GF-D8 (cell line): ENCODE measurements around the gene FRRS1.
"Not testable (repeated sequence)": the region's sequence is repeated elsewhere in the genome, so short reads cannot be mapped to it uniquely, and the experiment has no call there.

Source experiments
- DNase-seq: peaks from one replicate; lab custom pipeline; 2025; lab: John Stamatoyannopoulos, UW

Gene FRRS1, protein sequence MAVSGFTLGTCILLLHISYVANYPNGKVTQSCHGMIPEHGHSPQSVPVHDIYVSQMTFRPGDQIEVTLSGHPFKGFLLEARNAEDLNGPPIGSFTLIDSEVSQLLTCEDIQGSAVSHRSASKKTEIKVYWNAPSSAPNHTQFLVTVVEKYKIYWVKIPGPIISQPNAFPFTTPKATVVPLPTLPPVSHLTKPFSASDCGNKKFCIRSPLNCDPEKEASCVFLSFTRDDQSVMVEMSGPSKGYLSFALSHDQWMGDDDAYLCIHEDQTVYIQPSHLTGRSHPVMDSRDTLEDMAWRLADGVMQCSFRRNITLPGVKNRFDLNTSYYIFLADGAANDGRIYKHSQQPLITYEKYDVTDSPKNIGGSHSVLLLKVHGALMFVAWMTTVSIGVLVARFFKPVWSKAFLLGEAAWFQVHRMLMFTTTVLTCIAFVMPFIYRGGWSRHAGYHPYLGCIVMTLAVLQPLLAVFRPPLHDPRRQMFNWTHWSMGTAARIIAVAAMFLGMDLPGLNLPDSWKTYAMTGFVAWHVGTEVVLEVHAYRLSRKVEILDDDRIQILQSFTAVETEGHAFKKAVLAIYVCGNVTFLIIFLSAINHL

DNA sequence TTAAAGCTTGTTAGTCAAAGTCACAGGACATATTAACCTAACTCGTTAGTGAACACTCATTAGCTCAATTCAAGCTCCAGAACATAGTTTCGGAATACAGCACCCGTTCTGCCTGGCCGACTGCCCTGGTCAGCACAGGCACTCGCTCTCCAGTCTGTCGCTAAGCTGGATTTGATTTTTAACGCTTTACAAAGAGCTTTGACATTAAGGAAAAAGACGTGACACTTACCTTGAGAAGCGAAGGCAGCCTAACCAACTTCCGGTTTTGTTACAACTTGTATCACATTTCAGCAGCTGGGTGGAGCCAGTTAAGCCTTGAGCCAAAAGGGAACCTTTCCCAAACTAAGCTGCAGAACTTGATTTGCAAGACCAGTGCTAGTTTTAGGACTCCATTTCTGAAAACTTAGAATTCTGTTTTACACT, at the start of gene FRRS1:
TSS of gene FRRS1 (minus strand) at position 258 of the 423 bp plus-strand sequence. CDS start 17,867 bp downstream, outside the sequence.
- DNase-seq = peak; percentile 81

DNA sequence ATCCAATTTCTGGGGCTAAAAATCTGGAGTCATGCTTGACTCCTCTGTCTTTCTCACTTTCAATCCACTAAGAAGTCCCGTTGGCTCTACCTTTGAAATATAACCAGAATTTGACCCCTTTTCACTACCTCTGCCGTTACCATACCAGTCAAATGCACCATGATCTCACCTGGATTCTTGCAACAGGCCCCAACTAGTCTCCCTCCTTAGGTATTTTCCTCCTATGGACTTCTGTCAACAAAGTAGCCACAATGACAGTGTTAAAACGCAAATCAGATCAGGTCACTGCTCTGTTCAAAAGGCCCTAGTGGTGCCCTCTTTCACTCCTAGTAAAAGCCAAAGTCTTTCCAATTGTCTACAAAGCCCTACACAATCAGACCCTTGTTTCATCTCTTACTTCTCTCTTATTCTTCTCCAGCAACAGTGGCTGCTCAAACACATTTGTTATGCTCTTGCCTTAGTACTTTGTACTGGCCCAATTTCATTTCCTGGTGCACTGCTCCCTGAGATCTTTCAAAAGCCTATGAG, 48.0 kb upstream of the FRRS1 start:
- DNase-seq = no peak

DNA sequence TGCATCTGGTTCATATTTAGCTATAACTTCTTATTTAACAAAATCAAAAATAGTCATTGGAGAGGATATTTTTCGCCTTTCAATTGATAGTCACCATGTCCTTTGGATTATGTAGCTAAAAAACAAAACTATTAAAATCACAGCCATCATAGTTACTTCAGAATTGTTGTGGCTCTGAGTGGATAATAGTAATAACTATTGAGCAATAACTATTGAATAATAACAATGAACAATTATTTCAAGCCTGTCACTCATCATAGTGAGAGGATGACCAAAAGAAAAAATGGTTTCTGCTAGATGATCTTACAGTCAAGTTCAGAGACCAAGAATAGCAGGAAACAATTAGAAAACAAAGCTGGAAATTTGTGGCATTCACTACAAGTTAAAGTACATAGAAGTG, 45.3 kb upstream of the FRRS1 start:
- DNase-seq = no peak

DNA sequence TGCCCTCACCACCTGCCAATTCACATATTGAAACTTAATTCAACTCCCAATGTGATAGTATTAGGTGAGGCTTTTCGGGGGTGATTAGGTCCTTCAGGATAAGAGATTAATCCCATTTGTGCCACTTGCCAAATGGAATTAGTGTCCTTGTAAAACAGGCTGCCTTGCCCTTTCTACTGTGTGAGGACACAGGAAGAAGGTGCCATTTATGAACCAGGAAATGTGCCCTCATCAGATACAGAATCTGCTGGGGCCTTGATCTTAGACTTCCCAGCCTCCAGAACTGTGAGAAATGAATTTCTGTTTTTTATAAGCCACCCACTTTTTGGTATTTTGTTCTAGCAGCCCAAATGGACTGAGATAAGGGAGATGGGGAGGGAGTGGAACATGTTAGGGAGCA, 44.6 kb upstream of the FRRS1 start:
- no peak for DNase-seq

DNA sequence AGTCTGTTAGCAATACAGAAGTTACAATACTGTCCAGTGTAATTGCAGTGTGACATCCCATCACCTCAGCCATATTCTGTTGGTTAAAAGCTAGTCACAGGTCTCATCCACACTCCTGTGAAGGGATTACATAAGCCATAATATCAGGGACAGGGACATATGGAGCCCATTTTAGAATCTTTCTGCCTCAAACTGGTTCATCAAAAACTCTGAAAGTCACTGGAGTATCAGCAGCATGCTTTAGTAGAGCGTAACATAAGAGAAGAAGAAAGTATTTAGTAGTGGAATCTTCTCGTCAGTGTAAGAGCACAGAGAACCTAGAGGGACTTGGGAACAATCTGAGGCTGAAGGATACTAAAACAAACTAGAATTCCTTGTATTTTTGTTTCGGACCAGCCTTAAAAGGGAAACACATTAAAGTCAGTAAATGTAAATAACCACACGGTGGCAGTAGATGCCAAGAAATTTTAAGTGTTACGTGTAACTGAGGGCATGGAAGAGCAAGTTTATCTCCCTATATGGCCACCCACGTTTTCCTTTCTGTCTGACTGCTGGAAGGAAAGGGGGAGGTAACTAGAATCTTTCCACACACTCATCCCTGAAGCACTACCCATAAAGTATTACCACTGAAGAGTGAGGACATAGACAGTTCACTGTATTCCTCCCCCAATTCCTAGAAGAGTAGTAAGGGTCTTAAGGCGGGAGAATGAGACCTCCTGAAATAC, 42.1 kb upstream of the FRRS1 start:
- peak; percentile 76 for DNase-seq

DNA sequence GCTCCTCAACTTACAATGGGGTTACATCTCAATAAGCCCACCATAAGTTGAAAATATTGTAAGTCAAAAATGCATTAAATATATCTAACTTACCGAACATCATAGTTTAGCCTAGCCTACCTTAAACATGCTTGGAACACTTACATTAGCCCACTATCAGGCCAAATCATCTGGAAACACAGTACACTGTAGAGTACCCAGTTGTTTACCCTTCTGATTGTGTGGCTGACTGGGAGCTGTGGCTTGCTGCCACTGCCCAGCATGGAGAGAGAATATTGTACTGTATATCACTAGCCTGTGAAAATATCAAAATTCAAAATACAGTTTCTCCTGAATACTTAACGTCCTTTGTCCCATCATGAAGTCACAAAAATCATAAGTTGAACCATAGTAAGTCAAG, 40.4 kb upstream of the FRRS1 start:
- DNase-seq = no peak

DNA sequence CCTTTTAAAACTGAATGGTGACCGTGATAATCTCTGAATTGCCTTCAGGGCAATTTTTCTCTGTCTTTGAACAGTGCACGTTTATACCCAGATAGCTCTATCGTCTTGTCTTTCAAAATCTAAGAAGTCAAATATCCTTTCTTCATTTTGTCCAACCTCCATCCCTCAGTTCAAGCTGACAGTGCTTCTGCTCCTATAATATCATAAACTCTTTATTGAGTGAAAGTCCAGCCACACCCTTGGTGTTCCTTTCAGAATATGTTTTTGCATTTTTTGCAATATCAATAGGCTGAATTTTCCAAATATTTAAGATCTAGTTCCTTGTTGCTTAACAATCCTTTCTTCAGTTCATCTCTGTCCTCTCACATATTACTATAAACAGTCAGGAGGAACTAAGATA, 35.1 kb upstream of the FRRS1 start:
- DNase-seq = no peak

DNA sequence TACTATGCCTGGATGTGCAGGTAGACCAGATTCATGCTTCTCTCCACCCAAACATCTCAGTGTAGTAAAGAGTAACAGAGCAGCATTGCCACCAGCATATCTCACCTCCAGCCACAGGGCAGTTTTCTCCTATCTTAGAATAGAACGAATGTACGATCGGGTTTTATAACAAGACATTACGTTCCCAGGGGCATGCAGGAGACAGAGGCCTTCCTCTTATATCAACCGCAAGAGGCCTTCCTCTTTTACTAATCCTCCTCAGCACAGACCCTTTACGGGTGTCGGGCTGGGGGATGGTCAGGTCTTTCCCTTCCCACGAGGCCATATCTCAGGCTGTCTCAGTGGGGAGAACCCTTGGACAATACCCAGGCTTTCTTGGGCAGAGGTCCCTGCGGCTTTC, 27.4 kb upstream of the FRRS1 start:
- not testable (repeated sequence) for DNase-seq

DNA sequence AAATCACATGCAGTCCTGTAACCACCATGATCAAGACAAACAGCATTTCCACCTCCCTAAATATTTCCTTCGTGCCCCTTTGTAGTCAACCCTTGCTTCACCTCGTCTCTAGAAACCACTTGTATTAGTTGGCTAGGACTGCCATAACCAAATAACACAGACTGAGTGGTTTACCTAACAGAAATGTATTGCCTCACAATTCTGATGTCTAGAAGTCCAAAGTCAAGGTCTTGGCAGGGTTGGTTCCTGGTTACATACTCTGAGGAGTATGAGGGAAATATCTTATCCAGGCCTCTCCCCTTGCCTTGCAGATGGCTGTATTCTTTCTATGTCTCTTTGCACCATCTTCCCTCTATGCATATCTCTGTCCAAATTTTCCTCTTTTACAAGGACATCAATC, 23.3 kb upstream of the FRRS1 start:
- DNase-seq = no peak

DNA sequence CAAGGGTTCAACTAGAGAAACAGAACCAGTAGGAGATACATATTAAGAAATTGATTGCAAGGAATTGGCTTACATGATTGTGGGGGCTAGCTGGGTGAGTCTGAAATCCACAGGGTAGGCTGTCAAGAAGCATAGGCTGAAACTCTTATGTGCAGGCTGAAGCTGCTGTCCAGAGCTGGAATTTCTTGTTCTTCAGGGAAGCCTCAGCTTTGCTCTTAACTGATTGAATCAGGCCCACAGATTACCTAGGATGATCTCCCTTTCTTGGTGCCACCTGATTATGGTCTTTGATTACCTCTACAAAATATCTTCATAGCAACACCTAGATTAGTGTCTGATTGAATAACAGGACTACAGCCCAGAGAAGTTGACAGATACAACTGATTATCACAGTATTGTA, 22.5 kb upstream of the FRRS1 start:
- DNase-seq = no peak

DNA sequence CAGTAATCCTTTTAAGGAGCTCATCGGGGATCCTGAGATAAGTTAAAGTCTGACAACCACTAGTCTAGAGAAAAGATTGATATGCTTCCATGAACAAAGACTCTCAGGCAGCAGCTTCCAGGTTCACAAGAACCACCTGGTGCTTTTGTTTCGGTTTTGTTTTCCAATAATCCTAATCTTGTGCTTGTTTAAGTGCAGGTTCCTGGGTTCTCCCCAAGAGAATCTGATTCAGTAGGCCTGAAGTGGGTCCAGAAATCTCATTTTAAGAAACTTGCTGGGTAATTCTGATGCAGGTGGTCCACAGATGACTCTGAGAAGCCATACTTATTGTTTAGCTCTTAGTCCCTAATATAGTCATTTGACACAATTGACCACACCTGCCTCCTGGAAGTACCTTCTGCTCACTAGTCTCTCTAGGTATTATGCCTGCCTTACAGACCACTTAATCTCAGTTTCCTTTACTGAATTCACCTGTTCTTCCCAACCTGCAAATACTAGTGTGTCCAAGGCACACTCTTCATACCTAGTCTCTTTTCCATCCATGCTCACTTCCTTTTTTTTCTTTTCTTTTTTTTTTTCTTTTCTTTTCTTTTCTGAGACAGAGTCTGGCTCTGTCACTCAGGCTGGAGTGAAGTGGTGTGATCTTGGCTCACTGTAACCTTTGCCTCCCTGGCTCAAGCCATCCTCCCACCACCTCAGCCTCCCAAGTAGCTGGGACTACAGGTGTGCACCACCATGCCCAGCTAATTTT, 20.5 kb upstream of the FRRS1 start:
- no peak for DNase-seq

DNA sequence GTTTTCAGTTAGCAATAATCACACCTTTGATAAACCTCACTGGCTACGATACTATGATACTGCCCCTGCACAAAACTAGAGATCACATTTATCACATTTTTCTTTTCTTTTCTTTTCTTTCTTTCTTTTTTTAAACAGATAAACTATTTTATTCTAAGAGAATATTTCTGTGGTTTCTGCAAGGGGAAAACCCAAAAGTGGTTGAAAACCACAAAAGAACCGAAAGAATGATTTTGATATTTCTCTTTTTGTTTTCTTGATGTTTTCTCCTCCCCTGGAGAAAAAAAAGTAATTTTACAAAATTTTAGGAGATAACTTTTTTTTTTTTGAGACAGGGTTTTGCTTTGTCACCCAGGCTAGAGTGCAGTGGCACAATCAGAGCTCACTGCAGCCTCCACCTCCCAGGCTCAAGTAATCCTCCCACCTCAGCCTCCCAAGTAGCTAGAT, 18.4 kb upstream of the FRRS1 start:
- DNase-seq = no peak

DNA sequence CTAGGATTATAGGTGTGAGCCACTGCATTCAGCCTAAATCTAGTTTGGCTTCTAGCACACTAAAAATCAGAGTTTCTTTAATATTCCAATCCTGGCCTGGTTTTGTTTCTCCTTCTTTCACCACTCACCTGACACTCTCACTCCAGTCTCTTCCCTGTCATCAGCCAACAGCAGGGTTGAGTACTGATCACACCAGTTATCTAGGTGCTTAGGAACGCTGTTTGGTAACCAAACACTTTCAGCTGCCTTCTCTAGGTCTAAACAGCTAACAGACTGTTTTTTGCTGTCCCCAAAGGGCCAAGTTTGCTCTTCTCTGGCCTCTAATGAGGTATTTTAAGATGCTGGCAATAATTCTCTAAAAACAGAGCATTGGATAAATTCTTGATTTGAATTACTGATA, 17.7 kb upstream of the FRRS1 start:
- no peak for DNase-seq

DNA sequence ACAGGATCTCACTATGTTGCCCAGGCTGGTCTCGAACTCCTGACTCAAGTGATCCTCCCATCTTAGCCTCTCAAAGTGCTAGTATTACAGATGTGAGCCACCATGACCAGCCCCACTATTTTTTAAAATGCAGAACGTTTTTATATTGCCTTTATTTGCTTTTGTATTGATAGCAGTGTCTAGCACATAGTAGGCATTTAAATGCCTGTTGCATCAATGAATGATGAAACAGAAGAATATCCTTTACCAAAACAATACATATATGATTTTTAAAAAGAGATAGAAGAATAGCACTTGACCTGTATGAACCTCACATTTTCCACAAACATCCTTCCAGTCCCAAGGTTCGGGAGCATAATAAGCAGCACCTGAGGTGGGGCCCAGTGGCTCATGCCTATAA, 16.5 kb upstream of the FRRS1 start:
- DNase-seq = no peak

DNA sequence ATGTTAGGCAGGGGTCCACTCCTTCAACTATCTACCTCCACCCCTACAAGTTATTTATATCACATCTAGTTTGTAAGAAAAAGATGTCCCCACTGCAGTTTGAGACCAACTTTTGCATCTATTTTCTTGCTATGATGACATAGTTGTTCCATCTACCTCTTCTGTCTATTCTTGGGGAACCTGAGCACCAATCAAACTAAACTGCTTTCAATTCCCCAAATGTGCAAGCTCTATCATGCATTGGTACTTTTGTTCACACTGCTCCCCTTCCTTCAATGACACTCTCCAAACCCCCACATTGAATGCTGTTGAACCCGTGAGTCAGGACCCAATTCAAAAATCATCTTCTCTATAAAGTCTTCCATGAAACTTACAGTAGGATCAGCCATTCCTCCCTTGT, 16.0 kb upstream of the FRRS1 start:
- no peak for DNase-seq

DNA sequence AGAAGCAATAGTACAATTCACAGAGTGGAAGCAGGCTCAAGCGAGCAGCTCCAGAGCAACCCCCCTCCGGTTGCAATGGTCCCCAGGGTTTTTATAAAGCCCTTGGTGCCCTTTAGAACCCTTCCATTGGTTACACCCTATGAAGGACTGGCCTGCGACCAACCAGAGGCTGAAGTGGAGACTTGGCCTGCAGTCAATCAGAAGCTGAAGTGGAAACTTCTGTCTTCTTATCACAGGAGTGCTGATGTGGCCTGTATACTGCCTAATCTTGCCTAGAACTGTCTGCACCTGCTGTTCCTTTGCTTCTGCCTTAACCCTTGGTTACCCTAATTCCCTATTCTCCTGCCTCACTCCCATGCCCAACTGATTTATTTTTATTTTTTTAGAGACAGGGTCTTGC, 15.4 kb upstream of the FRRS1 start:
- no peak for DNase-seq

DNA sequence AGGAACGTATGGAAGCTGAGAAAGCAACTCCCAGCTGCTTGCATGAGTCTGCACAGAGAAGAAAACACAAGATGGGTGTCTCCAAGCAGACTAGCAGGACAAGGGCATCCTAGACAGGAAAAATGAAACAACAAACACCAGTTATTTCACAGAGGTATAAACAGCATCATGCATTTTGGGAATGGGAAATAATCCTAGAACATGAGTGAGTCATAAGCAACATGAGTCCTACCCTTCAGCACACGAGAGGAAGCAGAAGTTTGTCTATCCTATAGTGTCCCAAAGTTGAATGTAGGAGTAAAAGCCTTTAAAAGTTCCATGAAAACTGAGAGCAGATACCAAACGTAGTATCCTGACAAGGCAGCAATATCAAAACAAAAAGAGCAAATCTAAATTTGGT, 11.3 kb upstream of the FRRS1 start:
- no peak for DNase-seq

DNA sequence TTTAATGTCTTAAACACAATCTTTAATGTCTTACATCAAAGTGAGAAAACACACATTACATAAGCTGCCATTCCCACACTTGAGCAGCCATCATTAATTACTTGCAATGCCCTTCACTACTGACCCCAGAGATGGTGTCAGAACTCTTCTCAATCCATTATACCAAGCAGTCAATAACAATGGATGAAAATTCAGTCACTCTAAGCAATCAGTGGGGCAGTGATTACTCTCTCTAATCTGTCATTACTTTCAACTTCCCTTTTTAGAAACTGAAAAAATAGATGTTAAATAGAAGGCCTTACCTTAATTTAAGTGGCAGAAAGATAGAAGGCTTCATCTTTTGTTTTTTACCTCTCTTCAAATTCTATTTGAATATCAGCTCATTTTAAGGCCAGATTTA, 9.7 kb upstream of the FRRS1 start:
- no peak for DNase-seq

DNA sequence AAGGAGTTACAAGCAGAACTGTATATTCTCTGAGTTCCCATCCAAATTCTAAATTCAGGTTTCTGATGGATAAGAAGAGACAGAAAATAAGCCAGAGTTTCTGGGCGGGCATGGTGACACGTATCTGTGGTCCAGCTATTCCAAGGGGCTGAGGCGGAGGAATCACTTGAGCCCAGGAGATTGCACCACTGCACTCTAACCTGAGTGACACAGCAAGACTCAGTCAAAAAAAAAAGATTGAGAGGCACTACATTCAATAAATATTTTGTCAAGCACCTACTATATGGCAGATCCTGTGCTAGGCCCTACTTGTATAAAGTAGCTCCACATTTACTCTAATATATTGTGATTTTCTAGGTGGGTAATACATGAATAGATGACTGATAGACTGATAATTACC, 6.4 kb upstream of the FRRS1 start:
- no peak for DNase-seq

DNA sequence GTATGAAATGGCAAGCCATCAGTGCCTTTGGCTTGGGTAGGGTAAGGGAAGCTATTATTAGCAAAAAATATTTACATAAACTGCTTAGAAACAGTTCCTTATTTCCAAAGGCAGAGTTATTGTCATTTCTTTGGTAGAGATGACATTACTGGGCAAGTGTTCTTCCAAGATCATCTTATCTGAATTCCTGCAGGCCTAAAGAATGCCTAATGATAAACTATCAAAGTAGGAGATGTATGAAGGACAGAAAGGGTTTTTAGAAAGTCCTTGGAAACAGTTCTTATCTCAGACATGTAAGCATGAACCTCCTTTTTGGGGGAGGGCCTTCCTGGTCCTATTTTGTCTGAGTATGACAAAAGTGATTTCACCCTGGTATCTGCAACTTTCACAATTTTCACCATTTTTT, 5.1 kb upstream of the FRRS1 start:
- DNase-seq = no peak

DNA sequence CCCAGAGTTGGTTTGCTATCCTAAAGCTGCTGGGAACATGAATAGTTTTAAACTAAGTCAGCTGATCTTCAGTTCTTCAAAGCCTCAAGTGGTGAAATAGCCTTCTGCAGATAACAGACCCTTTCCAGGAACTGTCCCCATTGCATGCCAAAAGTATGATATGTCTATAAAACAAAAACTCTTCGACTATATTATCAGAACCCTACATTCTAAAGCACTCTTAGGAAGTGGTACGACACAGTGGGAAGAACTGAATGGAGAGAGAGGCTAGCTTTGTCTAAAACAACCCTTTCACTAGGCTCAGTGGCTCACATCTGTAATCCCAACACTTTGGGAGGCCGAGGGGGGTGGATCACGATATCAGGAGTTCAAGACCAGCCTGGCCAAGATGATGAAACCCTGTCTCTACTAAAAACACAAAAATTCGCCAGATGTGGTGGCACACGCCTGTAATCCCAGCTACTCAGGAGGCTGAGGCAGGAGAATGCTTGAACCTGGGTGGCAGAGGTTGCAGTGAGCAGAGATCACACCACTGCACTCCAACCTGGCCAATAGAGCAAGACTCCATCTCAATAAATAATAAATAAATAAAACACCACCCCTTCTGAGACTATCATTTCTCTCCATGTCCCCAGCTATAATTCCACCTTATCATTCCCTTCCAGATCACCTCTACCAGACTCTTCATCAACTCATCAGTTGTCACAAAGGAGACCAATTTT, 2.2 kb upstream of the FRRS1 start:
- DNase-seq = peak; percentile 18
